GM18526 (cell line): Measurements from ENCODE around the gene PTPRT.

ENCODE experiments used
- POLR2A ChIP-seq: IDR thresholded peaks from 3 replicates; pipeline ENCODE4 v1.6.1; 2011; ENCODE audit not compliant: insufficient read length; ENCODE audit errors: extremely low read depth

The PTPRT gene

DNA sequence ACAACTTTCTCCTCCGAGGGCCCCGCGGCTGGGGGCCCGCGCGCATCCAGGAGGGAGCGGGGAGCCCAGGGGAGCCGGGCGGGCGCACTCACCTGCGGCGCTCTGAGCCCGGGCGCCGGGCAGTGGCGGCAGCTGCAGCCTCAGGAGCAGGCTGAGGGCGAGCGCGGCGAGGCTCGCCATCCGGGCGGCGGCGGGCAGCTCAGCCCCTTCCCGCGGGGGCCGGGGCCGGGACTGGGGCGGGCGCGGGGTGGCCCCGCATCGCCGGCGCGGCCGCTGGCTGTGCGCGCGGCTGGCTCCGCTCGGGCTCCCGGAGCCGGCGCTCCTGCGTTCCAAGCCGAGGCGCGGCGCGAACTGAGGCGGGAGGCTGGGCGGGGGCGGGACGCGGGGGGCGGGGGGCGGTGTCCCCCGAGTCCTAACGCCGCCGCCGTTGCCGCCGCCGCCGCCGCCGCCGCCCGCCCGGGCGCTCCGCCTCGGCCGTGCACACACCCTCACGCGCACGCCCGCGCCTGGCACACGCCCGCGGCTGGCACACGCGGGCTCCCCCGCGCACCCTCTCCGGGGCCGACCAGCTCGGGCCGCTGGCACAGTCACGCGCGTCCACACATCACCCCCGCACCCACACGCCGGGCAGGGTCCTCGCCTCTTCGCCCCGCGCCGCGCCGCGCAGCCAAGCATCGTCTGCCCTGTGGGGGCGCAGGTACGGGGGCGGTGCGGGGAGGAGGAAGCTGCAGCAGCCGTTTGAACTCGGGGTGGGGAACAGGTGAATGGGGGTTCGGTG, at the start of gene PTPRT:
Gene PTPRT (minus strand): TSS at position 353 of the 778 bp plus-strand sequence. CDS start 173 bp downstream, at position 180.
- TF ChIP-seq POLR2A: no peak

DNA sequence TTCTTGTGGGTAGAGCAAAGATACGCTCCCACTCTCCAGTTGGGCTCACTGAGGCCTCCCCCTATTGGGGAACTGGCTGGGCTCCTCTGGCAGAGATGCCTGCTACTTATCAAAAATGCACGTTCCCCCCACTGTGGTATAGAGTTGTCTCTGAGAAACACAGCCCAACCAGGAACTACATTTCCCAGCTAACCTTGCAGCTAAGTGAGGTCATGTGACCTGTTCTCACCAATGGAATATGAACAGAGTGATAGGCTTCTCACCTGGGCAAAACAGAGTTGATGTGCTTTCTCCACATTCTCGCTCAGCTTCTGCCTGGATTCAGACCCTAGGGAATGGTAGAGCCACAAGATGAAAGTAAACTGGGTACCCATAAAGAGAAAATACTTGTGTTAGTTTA, 49.1 kb upstream of the PTPRT start:
- TF ChIP-seq POLR2A: no peak

DNA sequence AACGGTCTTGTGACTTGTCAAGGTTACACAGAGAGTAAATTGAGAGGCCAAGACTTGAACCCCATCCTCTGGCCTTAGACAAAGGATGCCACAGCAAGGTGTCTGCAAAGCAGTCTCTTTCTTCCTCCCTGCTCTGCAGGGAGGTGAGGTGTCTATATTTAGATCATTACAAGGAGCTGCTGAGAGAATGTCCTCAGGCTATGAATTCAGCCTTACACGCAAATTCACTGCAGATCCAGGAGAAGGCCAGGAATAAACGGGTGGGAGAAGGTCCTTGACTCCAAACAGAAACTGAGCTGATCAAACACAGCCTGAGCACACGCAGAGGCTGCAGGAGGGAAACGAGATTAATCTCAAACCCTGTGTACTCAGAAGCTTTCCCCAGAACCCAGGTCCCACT, 48.6 kb upstream of the PTPRT start:
- no peak for TF ChIP-seq POLR2A

DNA sequence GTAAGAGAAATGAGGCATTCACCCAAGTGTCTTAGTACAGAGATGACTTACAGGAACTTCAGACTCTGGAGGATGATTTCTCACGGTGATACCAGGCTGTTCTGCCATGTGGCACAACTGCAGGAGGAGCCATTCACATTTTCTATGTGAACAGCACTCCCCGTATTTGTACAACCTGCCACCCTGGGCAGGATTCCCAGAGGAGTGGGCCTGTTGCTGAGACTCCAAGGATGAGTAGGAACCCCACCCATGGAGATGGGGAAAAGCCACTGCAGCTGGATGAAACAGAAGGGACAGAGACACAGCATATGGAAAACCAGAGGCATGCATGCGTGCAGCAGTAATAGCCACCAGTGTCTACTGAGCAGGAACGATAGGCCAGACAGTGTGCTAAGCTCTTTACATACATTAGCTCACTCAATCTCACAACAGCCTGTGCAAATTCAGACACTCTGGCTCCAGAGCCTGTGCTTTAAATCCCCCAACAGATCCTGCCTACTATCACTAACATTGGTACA, 48.0 kb upstream of the PTPRT start:
- no peak for TF ChIP-seq POLR2A

DNA sequence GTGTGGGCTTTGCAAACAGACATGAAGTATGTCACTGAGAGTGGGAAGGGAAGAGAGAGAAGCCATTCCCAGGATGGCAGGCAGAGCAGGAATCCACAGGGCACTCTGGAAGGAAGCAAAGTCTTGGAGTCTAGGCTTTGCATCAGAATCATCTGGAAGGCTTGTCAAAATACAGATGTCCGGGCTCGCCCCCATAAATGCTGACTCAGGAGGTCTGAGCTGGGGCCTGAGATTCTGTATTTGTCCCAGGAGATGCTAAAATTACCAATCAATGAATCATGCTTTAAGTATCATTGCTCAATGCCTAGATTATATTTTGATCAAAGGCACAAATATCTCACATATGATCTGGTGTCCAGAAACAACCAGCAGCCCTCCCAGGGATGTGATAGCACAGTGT, 46.3 kb upstream of the PTPRT start:
- TF ChIP-seq POLR2A: no peak

DNA sequence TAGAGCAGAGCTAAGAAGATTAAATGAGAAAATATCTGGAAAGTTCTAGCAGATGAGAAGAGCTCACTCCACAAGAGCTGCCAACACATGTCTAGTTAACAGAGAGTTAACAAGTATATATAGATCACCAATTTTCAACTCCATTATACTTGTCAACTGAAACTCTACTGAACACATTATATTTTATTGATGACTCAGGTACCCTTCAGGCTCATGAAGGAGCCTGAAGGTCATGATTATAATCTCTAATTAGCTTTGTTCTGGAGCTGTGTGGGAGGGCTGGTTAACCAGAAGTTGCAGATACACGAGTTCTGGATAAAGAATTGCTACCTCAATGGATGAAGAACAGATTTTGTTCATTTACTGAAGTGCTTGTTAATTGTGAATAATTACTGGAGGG, 42.1 kb upstream of the PTPRT start:
- no peak for TF ChIP-seq POLR2A

DNA sequence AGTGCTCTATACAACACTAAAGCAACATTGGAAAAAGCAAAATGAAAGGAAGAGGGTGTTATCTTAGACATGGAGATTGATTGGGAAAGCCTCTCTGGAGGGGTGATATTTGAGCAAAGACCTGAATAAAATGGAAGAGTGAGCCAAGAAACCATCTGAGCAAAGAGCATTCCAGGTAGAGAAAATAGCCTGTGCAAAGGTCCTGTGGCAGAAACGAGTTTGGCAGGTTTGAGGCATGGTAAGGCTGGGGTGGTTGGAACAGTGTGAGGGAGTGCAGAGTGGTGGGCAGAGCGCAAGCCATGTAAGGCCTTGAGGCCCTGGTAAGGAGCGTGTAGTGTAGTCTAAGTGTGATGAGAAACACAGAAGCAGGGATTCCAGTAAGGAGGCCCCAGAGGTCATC, 40.0 kb upstream of the PTPRT start:
- no peak for TF ChIP-seq POLR2A

DNA sequence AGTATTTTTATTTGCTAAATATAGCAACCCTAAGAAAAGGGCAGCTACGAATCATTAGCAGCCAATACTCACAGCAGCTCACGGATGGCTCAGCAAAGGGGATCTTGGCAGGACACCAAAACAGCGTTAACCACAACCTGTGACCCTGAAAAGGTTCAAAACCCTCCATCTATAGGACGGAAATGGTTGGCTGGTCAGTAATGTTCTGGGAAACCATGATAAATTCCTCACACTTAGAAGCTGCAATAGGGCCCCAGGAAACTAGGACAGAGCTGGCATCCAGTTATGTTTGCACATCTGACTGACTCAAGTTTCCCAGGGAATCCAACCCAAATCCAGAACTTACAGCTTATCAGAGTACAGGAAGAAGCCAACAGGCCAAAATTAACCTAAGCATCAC, 30.9 kb upstream of the PTPRT start:
- no peak for TF ChIP-seq POLR2A

DNA sequence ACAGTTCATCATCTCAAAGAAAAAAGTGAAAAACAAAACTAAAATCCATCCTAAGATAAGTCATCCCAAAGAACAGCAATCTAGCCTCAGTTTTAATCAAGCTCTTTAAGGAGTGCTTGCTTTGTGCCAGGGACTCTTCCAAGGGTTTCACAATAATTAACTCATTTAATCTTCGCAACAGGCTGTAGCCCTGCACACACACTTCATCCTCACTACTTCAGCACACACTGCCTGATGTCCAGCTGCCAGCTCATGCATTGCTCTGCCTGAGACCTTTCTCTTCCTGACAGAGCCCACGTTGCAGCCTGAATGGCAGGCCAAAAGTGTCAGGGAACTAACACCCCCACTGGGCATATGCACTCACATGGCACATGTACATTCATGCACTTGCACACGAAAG, 21.2 kb upstream of the PTPRT start:
- TF ChIP-seq POLR2A: no peak

DNA sequence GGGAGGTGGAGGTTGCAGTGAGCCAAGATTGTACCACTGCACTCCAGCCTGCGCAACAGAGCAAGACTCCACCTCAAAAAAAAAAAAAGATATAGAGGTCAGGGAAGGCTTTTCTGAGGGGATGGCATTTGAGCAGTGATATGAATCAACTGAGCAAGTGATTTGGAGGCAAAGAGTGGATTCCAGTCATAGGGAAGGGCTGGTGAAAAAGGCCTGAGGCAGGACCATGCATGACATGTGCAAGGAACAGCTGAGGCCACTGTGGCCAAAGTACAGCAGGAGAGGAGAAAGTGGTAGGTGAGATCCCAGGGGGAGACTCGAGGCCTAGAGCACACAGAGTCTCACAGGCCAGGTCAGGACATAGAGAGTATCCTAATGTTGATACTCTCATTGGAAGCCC, 20.1 kb upstream of the PTPRT start:
- no peak for TF ChIP-seq POLR2A

DNA sequence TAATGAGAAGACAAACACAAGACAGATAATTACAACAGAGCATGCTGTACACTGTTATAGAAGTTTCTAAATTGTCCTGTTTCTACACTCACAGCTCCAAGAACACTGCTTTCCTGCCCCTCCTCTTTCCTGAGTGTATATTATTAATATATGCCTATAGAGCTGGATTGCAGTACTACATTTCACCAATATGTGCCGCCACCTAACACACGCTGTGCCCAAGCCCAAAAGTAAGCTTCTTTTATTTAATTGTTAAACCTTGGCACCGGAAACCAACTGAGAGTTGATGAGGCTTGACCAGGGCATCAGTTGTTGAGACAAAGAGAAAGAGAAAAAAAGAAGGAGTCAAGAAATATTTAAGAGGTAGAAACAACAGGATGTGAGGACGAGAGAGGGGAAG, 16.0 kb upstream of the PTPRT start:
- no peak for TF ChIP-seq POLR2A

DNA sequence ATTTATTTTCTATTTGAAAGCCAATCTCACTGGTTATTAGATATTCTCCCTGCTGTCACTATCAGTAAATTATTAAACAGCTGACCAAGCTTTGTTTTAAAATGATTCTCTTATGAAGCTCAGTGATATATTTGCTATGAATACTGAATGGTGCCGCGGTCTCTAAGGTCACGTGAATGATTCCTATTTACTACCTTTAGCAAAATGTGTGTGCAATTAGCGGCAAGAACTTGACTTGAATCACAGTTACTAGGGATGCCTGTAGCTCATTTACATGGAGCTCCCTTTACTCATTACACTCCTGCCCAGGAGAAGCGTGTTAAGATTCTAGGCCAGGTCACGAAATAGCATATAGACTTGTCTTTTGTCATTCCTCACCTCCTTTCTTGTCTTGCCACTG, 12.4 kb upstream of the PTPRT start:
- TF ChIP-seq POLR2A: no peak

DNA sequence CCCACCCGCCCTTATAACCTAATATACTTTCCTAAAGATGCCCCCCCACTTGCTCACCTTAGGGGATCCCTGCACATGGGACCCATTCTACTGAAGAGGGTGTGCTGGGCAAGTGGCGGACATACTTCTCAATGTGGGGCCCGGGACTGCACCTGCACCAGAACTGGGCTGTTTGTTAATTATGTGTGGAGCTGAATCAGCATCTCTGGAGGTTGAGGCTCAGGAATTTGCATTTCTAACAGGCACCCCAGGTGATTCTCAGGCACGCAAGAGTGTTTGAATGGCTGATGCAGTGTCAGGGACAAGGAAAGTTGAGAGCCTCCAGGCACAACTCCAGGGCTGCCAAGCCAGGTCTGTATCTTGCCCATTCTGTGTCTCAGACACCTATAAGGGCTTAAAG, 8.9 kb upstream of the PTPRT start:
- no peak for TF ChIP-seq POLR2A

DNA sequence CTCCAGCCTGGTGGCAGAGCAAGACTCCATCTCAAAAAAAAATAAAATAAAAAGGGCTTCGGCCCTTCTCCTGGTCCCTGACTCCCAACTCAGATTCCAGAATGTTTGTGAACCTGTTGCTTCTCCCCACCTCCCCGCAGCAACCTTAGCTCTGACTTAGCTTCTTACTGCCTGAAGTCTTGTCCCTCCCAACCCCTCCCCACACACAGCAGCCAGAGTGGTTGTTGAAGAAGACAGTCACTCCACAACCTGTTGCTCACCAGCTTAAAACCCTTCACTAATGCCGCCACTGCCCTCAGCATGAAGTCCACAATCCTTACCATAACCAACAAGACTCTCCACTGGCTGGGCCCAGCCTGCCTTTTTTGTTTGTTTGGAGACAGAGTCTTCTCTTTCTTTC, 6.5 kb upstream of the PTPRT start:
- TF ChIP-seq POLR2A: no peak

DNA sequence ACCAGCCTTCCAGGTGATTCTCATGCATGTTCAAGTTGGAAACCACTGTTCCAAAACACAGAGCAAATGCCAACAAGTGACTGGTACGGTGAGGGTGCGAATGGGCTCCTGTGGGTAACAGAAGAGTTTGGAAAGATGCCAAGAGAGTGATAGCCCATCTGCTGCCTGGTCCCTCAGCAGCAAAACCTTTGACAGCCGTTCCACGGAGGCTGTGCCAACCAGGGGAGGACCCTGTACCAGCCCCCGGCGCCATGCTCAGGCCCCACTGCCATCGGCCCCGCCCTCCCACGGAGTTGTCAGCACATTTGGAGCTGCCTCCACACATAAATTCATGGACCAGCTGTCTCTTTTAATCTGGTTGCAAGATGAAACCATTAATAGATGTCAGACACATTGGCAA, 4.4 kb upstream of the PTPRT start:
- no peak for TF ChIP-seq POLR2A

DNA sequence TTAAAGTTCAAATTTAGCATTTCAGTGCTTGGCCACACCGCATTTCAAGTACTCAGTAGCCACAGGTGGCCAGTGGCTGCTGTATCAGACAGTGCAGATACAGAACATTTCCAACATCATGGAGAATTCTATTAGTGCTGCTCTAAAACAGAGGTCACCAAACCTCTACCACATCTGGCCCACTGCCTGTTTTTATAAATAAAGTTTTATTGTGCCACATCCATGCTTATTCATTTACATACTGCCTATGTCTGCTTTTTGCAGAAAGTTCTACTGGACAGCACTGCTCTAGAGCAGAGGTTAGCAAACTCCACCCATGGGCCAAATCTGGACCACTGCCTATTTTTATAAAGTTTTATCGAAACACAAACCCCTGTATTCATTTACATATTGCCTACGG, 3.7 kb upstream of the PTPRT start:
- TF ChIP-seq POLR2A: no peak
